H9 (cell line): ENCODE results near the gene SIPA1L3. TPM values are rescaled to one million over a fixed set of nuclear protein-coding genes. Genes with fewer than 3 reads are reported as not detected.

Source experiments
- DNase-seq: peaks from one replicate; pipeline ENCODE4 v3.0.0-alpha.2; 2017
- H2AFZ ChIP-seq: one replicate; pipeline ENCODE4 v1.6.1; 2013; ENCODE audit warnings: mild to moderate bottlenecking, low read length, control low read depth, moderate library complexity
- H2AK5ac ChIP-seq: 2 replicates; pipeline ENCODE4 v1.6.1; 2013; ENCODE audit warnings: low read length, control low read depth, mixed read lengths; ENCODE audit not compliant: insufficient read length
- H2BK120ac ChIP-seq: one replicate; pipeline ENCODE4 v1.6.1; 2013; ENCODE audit warnings: low read depth, mild to moderate bottlenecking, low read length, control low read depth, inconsistent platforms; ENCODE audit not compliant: poor library complexity, severe bottlenecking
- H2BK12ac ChIP-seq: 2 replicates; pipeline ENCODE4 v1.6.1; 2013; ENCODE audit warnings: low read length, control low read depth, mixed read lengths, low read depth; ENCODE audit not compliant: insufficient read length
- H2BK15ac ChIP-seq: 2 replicates; pipeline ENCODE4 v1.6.1; 2013; ENCODE audit warnings: low read depth, low read length, control low read depth
- H2BK20ac ChIP-seq: one replicate; pipeline ENCODE4 v1.6.1; 2013; ENCODE audit warnings: low read depth, mild to moderate bottlenecking, low read length, control low read depth, inconsistent platforms; ENCODE audit not compliant: poor library complexity, severe bottlenecking
- H2BK5ac ChIP-seq: 2 replicates; pipeline ENCODE4 v1.6.1; 2013; ENCODE audit warnings: low read length, control low read depth, mixed read lengths; ENCODE audit not compliant: insufficient read length
- H3K14ac ChIP-seq: 2 replicates; pipeline ENCODE4 v1.6.1; 2013; ENCODE audit warnings: low read length, control low read depth; ENCODE audit not compliant: insufficient read depth
- H3K18ac ChIP-seq: 2 replicates; pipeline ENCODE4 v1.6.1; 2013; ENCODE audit warnings: low read depth, mild to moderate bottlenecking, mixed read lengths, low read length, control low read depth; ENCODE audit not compliant: insufficient read length
- H3K23ac ChIP-seq: 2 replicates; pipeline ENCODE4 v1.6.1; 2013; ENCODE audit warnings: low read length, control low read depth, mixed read lengths, low read depth; ENCODE audit not compliant: insufficient read length
- H3K23me2 ChIP-seq: 2 replicates; pipeline ENCODE4 v1.6.1; 2013; ENCODE audit warnings: low read depth, mild to moderate bottlenecking, mixed read lengths, low read length, control low read depth; ENCODE audit not compliant: insufficient read length, poor library complexity, severe bottlenecking
- H3K27ac ChIP-seq: 2 replicates; pipeline ENCODE4 v1.5.1; 2013; ENCODE audit warnings: low read length, control low read depth, mixed read lengths, low read depth; ENCODE audit not compliant: insufficient read length
- H3K27me3 ChIP-seq: 2 replicates; pipeline ENCODE4 v1.6.1; 2013; ENCODE audit warnings: low read length, control low read depth, inconsistent platforms; ENCODE audit not compliant: insufficient read depth
- H3K4ac ChIP-seq: 2 replicates; pipeline ENCODE4 v1.6.1; 2013; ENCODE audit warnings: low read depth, mild to moderate bottlenecking, control low read depth, inconsistent platforms, low read length, moderate library complexity
- H3K4me1 ChIP-seq: 2 replicates; pipeline ENCODE4 v1.6.1; 2013; ENCODE audit warnings: low read length, control low read depth, inconsistent platforms; ENCODE audit not compliant: insufficient read depth
- H3K4me2 ChIP-seq: 2 replicates; pipeline ENCODE4 v1.6.1; 2013; ENCODE audit warnings: low read length, control low read depth, mixed read lengths; ENCODE audit not compliant: insufficient read length, insufficient read depth
- H3K56ac ChIP-seq: 2 replicates; pipeline ENCODE4 v1.6.1; 2013; ENCODE audit warnings: low read depth, mild to moderate bottlenecking, mixed read lengths, low read length, control low read depth; ENCODE audit not compliant: insufficient read length
- H3K79me1 ChIP-seq: 2 replicates; pipeline ENCODE4 v1.6.1; 2013; ENCODE audit warnings: low read depth, mild to moderate bottlenecking, moderate library complexity, low read length, control low read depth, inconsistent platforms; ENCODE audit not compliant: insufficient read depth, poor library complexity, severe bottlenecking
- H3K79me2 ChIP-seq: 2 replicates; pipeline ENCODE4 v1.6.1; 2013; ENCODE audit warnings: low read length, control low read depth, inconsistent platforms; ENCODE audit not compliant: insufficient read depth
- H3K9ac ChIP-seq: 2 replicates; pipeline ENCODE4 v1.6.1; 2013; ENCODE audit warnings: low read length, control low read depth, mixed read lengths; ENCODE audit not compliant: insufficient read length; ENCODE audit errors: extremely low read depth
- H3K9me3 ChIP-seq: one replicate; pipeline ENCODE4 v1.6.1; 2013; ENCODE audit warnings: low read depth, low read length, inconsistent platforms; ENCODE audit not compliant: control insufficient read depth
- H3T11ph ChIP-seq: one replicate; pipeline ENCODE4 v1.6.1; 2013; ENCODE audit warnings: mild to moderate bottlenecking, low read length, control low read depth, inconsistent platforms
- H4K20me1 ChIP-seq: one replicate; pipeline ENCODE4 v1.6.1; 2013; ENCODE audit not compliant: control insufficient read depth, insufficient read length, insufficient read depth
- H4K5ac ChIP-seq: 2 replicates; pipeline ENCODE4 v1.6.1; 2013; ENCODE audit warnings: low read depth, mild to moderate bottlenecking, mixed read lengths, low read length, control low read depth; ENCODE audit not compliant: insufficient read length
- H4K8ac ChIP-seq: replicated peaks from 2 replicates; pipeline ENCODE4 v1.6.1; 2013; ENCODE audit warnings: low read length, control low read depth, mixed read lengths, low read depth; ENCODE audit not compliant: insufficient read length
- H4K91ac ChIP-seq: 2 replicates; pipeline ENCODE4 v1.6.1; 2013; ENCODE audit warnings: low read depth, mild to moderate bottlenecking, moderate library complexity, mixed read lengths, low read length, control low read depth; ENCODE audit not compliant: insufficient read length
- H3K27ac Mint-ChIP-seq, 3 experiments: 2 replicates in 2 of 3; 3 replicates in 1 of 3; pipeline ENCODE4 v1.8.0; 2020 to 2021; ENCODE audit warnings: mixed read lengths in 3 of 3, mild to moderate bottlenecking in 1 of 3, moderate library complexity in 1 of 3
- H3K27me3 Mint-ChIP-seq: 2 replicates; pipeline ENCODE4 v1.8.0; 2021; ENCODE audit warnings: low read depth, mild to moderate bottlenecking, moderate library complexity, mixed read lengths
- H3K36me3 Mint-ChIP-seq, 3 experiments: 2 replicates in 2 of 3; 3 replicates in 1 of 3; pipeline ENCODE4 v1.8.0; 2020 to 2021; ENCODE audit warnings: low read depth in 3 of 3, mixed read lengths in 3 of 3; ENCODE audit not compliant: insufficient read depth in 1 of 3
- H3K4me1 Mint-ChIP-seq, 2 experiments: 2 replicates each; pipeline ENCODE4 v1.8.0; 2020; ENCODE audit warnings: mixed read lengths in 2 of 2
- H3K4me3 Mint-ChIP-seq, 2 experiments: 2 replicates in 1 of 2; 3 replicates in 1 of 2; pipeline ENCODE4 v1.8.0; 2020 to 2021; ENCODE audit warnings: mild to moderate bottlenecking in 2 of 2, mixed read lengths in 2 of 2, moderate library complexity in 1 of 2
- H3K9me3 Mint-ChIP-seq, 2 experiments: 2 replicates in 1 of 2; 3 replicates in 1 of 2; pipeline ENCODE4 v1.8.0; 2020; ENCODE audit warnings: mild to moderate bottlenecking in 2 of 2, mixed read lengths in 2 of 2, moderate library complexity in 1 of 2
- CTCF ChIP-seq: fragments of 200-600 bp; sonication (generic); conservative IDR thresholded peaks from 3 replicates; pipeline ENCODE4 v1.8.0; 2021; ENCODE audit warnings: antibody characterized with exemption, mild to moderate bottlenecking
- WGBS: extraction: QIAGEN DNeasy Blood & Tissue Kit; methylation state at CpG from one replicate; pipeline ENCODE4 v1.1.7; 2013; ENCODE audit warnings: missing lambda C conversion rate, low lambda C conversion rate, mixed read lengths; ENCODE audit not compliant: insufficient read length; ENCODE audit errors: extremely low coverage; 5-methylcytosine and 5-hydroxymethylcytosine counted together
- total RNA-seq: library from RNA; stranded (reverse); gene quantifications from 2 replicates; pipeline ENCODE4 v1.2.1, GENCODE V29; 2021

The SIPA1L3 gene
- total RNA-seq, 1 experiment from 2014 or later: 40.1 TPM

- Histone ChIP-seq H3K23me2 (no peaks in the 10 kb centered on the region), H3K27ac (no peak overlapping the region), H3K79me1 (no peaks in the 10 kb centered on the region), H2AFZ (no peak overlapping the region), H2AK5ac (no peak overlapping the region), H3K14ac (no peak overlapping the region), H2BK12ac (no peak overlapping the region), H3K79me2 (peaks cover 2% of the 10 kb centered on the region; the same call in 1 of the 2 replicates), H4K20me1 (no peaks in the 10 kb centered on the region), H3T11ph (no peak overlapping the region), H3K9ac (no peak overlapping the region), H2BK120ac (no peak overlapping the region), H3K56ac (no peak overlapping the region), H4K5ac (no peak overlapping the region), H2BK5ac (no peak overlapping the region), H4K91ac (no peak overlapping the region), H3K4me1 (peaks cover 16% of the 10 kb centered on the region), H2BK20ac (no peak overlapping the region), H4K8ac (no peak overlapping the region), H3K23ac (no peak overlapping the region), H3K9me3 (no peaks in the 10 kb centered on the region), H3K27me3 (no peaks in the 10 kb centered on the region), H3K4ac (no peak overlapping the region), H2BK15ac (no peak overlapping the region), H3K4me2 (peak overlapping the region; percentile 78), H3K18ac (peak overlapping the region; percentile 72)
- H3K27me3 Mint-ChIP-seq: no peaks in the 10 kb centered on the region
- WGBS: no CpG with 5 or more reads among the region's 5 CpGs
- peak overlapping the region; percentile 46 to 84 (median 74) for H3K27ac Mint-ChIP-seq
- H3K4me3 Mint-ChIP-seq: peak overlapping the region in 1 of 2 experiments; percentile 68; a peak in 2 of 5 replicates
- TF ChIP-seq CTCF: no peak
- peak; percentile 52 for DNase-seq
- peaks cover 61 to 72% of the 10 kb centered on the region in 2 experiments for H3K4me1 Mint-ChIP-seq
- H3K36me3 Mint-ChIP-seq: peaks cover 0 to 9% (median 8%) of the 10 kb centered on the region in 3 experiments; a peak in 6 of 7 replicates
- no peaks in the 10 kb centered on the region for H3K9me3 Mint-ChIP-seq
Measured at GRCh38 chr19:37928527-37929286, 21.7 kb downstream of the SIPA1L3 start.
